A549 (cell line): Measurements from ENCODE around the gene TRPM2.

Source experiments
- CHD2 ChIP-seq: fragments of 150-350 bp; IDR thresholded peaks from 2 replicates; pipeline ENCODE4 v1.6.1; 2014; ENCODE audit warnings: low read length; ENCODE audit not compliant: partially characterized antibody
- CTCF ChIP-seq: fragments of >200 bp; sonication (Bioruptor Twin); formaldehyde crosslinking; IDR thresholded peaks from 3 replicates; pipeline ENCODE4 v1.5.1; 2016
- EP300 ChIP-seq, 2 experiments: fragments of >200 bp; sonication (Bioruptor Twin); formaldehyde crosslinking; IDR thresholded peaks; 2 replicates in 1 of 2; 3 replicates in 1 of 2; pipeline ENCODE4 v1.6.1; 2016 to 2017
- FOSL2 ChIP-seq, 2 experiments: fragments of 450-650 bp in 1 of 2; fragments of >200 bp in 1 of 2; sonication (Bioruptor Twin) in 1 of 2; formaldehyde crosslinking; IDR thresholded peaks; 2 replicates each; pipeline versions ENCODE4 v1.5.0 to v1.6.1; 2016 to 2020; ENCODE audit warnings: mild to moderate bottlenecking in 1 of 2, moderate library complexity in 1 of 2
- JUN ChIP-seq, 2 experiments: fragments of >200 bp; sonication (Bioruptor Twin); formaldehyde crosslinking; IDR thresholded peaks; 2 replicates in 1 of 2; 3 replicates in 1 of 2; pipeline ENCODE4 v1.6.1; 2016 to 2017
- MAZ ChIP-seq: fragments of 150-350 bp; IDR thresholded peaks from 2 replicates; pipeline ENCODE4 v1.6.1; 2014; ENCODE audit warnings: antibody characterized with exemption, low read depth, low read length, borderline replicate concordance
- NR3C1 ChIP-seq: fragments of >200 bp; sonication (Bioruptor Twin); formaldehyde crosslinking; IDR thresholded peaks from 3 replicates; pipeline ENCODE4 v1.6.1; 2017
- POLR2A ChIP-seq: IDR thresholded peaks from 2 replicates; pipeline ENCODE4 v1.6.1; 2012; ENCODE audit warnings: mild to moderate bottlenecking, low read length
- REST ChIP-seq: fragments of 200-600 bp; sonication (generic); IDR thresholded peaks from 2 replicates; pipeline ENCODE4 v1.6.1; 2016; ENCODE audit warnings: antibody characterized with exemption, mild to moderate bottlenecking, moderate library complexity
- TFCP2L1 ChIP-seq: fragments of 250-450 bp; sonication (Bioruptor Pico); IDR thresholded peaks from 2 replicates; pipeline ENCODE4 v1.5.0; 2021; ENCODE audit warnings: mild to moderate bottlenecking
- ZFP36 ChIP-seq: fragments of 450-650 bp; IDR thresholded peaks from 2 replicates; pipeline ENCODE4 v1.6.1; 2014; ENCODE audit warnings: borderline replicate concordance; ENCODE audit not compliant: partially characterized antibody

GRCh38 chr21:44328242-44328895 lies 25.1 kb upstream of the TRPM2 start:
- TF ChIP-seq CTCF (no peak), REST (no peak), POLR2A (no peak), CHD2 (no peak), ZFP36 (no peak), MAZ (no peak), EP300 (IDR thresholded peaks at IDR 0.05) (no peak), NR3C1 (no peak), TFCP2L1 (CRISPR knock-in tag) (no peak), JUN (IDR thresholded peaks at IDR 0.05) (no peak), FOSL2 (IDR thresholded peaks at IDR 0.05) (no peak), FOSL2 (CRISPR knock-in tag; IDR thresholded peaks at IDR 0.05) (no peak)
